HK-2 (cell line): Measurements from ENCODE around the gene ERCC1.
A peak's percentile ranks its signal among the peaks of the same experiment; 100 is the strongest.
"Not testable (repeated sequence)": the region's sequence is repeated elsewhere in the genome, so short reads cannot be mapped to it uniquely, and the experiment has no call there.

Source experiments
- DNase-seq: peaks from one replicate; pipeline ENCODE4 v3.0.0-alpha.2; 2018; ENCODE audit not compliant: unreplicated experiment

The ERCC1 gene

DNA sequence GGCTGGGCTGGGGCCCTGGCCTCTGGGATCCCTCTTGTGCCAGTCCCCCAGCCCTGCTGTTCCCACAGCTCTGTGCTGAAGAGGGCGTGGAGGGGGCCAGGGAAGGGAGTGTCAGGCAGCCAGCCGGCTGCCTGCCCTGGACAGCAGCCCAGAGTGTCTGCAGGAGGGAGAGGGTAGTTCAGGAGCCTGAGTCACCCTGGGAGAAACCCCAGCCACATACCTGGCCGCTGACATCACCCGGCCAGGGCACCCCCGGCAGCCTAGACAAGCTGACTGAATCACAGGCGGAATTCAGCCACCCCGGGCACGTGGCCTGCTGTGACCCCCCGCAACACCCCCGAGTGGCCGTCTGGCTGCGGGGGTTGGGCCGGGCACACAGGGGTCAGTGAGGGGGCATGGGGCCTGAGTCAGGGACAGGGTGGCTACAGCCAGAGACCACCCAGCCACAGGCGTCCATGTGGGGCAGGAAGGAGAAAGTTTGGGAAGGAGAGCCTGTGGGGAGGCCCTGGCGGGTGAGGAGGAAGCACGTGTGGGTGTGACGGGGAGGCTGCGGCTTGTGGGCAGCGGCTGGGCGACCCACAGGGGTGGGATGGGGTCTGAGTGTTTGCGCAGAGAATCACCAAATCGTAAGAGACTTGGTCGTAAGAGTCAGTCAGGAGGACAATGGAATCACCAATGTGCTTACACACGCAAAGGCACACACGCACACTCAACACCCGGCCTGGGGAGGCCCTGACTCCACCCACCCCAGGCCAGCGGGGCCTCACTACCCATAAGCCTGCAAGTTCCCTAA lies 32.2 kb upstream of the ERCC1 start:
- peak; percentile 98 for DNase-seq

- DNase-seq = no peak
Observed at GRCh38 chr19:45451850-45452387, 28.2 kb upstream of the ERCC1 start.

DNA sequence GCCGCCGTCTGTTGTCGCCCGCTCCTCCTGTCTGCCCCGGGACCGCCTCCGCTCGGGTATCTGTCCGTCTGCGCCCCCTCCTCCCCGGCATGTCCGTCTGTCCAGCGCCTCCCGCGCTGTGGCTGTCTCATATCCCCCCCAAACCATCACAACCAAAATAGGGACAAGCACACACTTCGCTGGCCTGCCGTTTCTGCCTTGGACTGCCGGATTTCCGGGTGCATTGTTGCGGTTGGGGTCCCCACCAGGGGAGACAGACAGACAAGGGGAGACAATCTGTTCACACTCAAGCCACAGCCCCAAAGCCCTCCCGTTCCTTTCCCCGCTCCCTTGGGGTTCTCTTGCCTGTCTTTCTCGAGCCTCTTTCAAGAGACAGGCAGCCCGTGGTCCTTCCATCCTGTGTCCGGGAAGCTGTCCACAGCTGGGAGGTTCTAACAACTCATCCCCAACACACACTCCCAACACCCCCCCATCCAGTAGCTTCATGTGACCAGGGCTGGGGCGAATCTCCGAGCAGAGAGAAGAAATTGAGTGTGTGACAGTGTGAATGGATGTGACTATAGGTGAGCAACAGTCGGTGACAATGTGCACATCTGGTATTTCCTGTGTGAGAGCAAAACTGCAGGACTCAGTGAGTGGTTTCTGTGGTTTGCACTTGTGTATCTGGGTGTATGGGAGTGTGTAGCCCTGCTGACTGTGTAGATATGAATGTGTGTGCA lies 27.6 kb upstream of the ERCC1 start:
- DNase-seq = no peak

DNA sequence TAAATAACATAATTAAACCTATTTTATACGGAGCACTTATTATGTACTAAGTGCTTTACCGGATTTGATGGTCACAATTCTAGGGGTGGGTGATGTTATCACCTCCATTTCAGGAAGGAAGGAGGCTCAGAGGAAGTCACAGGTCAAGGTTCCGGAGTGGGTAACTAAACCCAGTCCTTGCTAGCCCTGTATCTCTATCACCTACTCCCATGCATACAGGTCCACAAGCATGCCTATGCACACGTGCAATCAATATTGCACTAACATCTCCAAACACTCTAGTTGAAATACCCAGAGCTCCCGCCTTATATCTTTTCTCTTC lies 26.3 kb upstream of the ERCC1 start:
- DNase-seq = no peak

DNA sequence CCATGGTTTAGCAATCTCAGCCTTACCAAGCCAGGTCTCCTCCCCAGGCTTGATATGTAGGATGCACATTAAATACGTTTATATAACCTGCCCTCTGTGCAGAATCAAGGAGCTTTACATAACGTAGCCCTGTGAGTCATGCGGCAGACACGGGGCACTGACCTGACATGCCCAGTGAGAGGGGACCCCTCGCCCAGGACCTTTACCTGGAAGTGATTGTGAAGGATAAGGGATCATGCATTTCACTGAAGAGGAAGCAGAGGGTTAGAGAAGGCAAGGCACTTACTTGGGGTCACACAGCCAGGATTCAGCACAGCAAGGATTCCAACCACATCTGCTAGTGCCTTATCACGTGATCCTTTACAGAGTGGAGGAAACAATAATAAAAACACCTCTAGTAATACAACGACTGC lies 25.2 kb upstream of the ERCC1 start:
- DNase-seq = no peak

- DNase-seq = no peak
Observed at GRCh38 chr19:45448425-45448756, 24.7 kb upstream of the ERCC1 start.

GRCh38 chr19:45446944-45447343 lies 23.2 kb upstream of the ERCC1 start:
- DNase-seq = no peak

DNA sequence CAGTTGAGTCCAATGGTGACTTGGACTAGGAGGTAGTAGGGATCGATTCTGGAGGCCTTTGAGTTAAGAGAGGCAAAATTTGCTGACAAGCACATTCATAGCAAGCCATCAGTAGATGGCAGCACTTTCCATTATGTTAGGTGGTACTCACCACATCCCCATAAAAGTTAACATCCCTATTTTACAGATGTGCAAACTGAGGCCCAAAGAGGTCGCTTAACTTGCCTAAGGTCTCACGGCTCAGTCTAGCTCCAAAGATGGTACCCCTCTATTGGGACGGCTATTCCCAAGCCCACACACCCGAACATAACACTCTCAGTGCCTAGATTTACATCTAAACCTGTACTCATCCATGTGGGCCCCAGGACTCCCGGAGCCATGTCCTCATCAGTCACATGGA lies 22.6 kb upstream of the ERCC1 start:
- DNase-seq = no peak

GRCh38 chr19:45445139-45445538 lies 21.4 kb upstream of the ERCC1 start:
- no peak for DNase-seq

DNA sequence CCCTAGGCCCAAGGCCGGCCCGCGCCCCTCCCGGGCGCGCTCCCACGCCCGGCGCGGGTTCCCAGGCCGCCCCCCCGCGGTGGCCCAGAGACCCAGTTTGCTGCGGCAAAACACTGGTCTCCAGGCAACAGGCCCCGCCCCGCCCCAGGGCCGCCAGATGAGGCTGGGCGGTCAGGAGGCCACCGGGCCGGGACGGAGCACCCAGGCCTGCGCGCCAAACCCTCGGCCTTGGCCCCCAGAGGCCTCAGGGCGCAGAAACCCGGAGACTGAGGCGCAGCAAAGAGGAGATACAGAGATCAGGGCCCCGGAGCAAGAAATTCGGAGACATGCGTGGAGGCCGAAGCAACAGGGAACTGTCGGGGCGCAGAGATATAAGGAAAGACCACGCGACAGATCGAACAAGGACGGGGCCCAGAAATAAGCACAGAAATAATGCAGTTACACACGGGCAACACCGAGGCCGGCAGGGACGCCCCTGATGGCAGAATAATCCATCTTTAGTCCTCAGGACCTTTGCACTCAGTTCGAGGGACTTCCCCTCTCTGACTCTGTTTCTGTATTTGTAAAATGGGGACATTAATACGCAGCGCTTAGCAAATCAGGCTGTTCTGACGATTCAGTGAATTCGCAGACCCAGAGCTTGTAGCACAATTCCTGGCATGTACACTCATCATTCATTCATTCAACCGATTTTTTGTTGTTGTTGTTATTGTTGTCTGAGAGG lies 20.8 kb upstream of the ERCC1 start:
- DNase-seq = peak; percentile 88

GRCh38 chr19:45443462-45444317 lies 20.0 kb upstream of the ERCC1 start:
- DNase-seq = peak; percentile 97

- DNase-seq = no peak
Observed at GRCh38 chr19:45442778-45443461, 19.2 kb upstream of the ERCC1 start.

- DNase-seq = no peak
Observed at GRCh38 chr19:45442408-45442777, 18.7 kb upstream of the ERCC1 start.

- no peak for DNase-seq
Observed at GRCh38 chr19:45440873-45441654, 17.3 kb upstream of the ERCC1 start.

- DNase-seq = no peak
Observed at GRCh38 chr19:45440259-45440638, 16.5 kb upstream of the ERCC1 start.

DNA sequence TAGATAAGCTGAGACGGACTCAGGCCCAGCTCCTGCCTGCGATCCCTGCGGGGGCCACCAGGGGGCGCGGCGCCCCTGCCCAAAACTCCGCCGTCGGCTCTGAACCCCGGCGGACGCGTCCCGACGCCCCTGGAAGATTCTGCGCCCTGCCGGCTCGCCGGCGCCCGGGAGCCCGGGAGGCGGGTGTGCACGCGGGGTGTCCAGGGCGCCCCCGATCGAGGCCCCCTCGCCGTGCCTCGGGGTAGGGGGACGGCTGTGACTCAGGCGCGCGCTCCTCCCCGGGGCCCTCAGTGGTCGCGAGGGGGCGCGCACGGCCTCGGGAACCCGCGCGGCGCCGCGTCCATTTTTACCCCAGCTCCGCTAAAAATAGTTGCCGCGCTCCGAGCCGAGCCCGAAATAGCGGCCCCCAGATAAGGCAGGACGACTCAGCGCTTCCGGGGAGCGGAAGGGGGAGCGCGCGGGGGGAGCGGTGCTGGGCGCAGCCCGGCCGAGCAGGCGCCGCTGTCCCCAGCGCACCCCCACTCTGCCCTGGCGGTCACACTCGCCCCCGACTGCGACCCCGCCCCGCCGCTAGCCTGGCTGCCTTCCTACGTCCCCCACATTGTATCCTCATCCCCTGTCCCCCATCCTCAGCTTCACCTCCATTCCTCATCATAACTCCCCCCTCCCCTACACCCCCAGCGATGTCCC lies 16.0 kb upstream of the ERCC1 start:
- DNase-seq = peak; percentile 82

DNA sequence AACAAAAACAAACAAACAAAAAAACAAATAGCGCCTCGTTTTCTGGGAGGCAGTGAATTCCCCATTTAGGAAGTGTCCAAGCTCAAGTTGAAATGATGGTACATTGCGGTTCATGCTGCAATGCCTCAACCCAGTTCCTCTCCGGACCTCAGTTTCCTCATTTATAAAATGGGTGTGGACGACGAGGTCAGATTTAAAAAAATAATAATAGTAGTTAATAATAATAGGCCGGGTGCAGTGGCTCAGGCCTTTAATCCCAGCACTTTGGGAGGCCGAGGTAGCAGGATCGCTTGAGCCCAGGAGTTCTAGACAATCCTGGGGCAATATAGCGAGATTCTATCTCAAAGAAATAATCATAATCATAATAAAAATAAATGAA lies 15.5 kb upstream of the ERCC1 start:
- DNase-seq = no peak

DNA sequence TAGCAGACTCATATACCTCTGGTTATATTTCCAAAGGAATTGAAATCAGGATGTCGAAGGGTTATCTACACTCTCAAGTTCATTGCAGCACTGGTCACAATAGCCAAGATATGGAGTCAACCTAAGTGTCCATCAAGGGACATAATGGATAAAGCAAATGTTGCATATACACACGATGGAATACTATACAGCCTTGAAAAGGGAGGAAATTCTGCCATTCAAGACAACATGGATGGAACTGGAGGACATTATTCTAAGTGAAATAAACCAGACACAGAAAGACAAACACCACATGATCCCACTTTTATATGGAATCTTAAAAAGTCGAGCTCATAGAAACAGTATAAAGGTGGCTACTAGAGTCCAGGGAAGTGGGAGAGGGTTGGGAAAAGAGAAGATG lies 13.6 kb upstream of the ERCC1 start:
- DNase-seq = no peak

GRCh38 chr19:45432543-45432942 lies 8.8 kb upstream of the ERCC1 start:
- DNase-seq = not testable (repeated sequence)

DNA sequence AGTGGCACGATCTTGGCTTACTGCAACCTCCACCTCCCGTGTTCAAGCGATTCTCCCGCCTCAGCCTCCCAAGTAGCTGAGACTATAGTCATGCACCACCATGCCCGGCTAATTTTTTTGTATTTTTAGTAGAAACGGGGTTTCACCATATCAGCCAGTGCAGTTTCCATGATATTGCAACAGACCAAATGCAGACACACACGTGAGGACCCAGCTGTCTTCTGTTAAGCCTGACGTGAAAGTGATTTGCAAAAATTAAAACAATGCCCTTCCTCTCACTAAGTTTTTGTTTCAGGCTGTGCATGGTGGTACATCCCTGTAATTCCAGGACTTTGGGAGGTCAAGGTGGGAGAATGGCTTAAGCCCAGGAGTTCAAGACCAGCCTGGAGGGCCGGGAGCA lies 7.3 kb upstream of the ERCC1 start:
- DNase-seq = not testable (repeated sequence)
